ENCODE results near the gene CHCHD6.

DNA sequence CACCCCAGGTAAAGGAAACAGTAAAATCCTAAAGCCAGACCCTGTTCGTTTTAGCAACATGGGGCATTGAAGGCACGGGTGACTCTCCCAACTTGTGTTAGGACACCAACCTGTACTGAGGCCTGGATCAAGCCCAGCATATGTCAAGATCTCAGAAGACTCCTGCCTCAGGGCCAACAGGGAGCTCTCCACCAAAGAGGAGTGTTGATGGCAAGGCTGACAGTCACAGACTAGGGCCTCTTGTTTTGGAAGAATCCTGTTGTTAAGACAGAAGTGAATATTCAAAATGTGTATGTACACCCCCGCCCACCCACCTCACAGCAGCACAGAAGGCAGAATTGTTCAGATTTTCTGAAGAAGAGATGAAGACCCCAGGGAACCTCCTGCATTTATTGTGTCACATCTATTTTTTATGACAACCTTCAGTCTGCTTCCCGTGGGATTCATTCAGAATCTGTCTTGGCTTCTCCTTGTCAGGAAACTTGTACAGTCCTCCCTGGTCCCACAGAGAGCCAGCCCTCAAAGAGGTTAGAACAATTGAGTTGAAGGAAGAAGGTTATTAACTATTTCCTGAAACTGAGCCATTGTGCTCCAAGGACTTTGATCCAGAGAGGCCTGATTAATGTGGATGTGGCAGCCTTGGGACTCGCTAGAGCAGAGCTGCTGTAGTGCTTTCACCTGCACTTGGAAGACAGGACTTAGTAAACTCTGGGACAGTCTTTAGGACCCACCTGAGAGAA is 217.2 kb downstream of the CHCHD6 start:
- TF ChIP-seq EZH2 (IDR thresholded peaks at IDR 0.05) (no peak), POLR2AphosphoS5 (IDR thresholded peaks at IDR 0.05; ENCODE audit: borderline replicate concordance, low read depth, low read length) (no peak), FOXP2 (optimal IDR thresholded peaks at IDR 0.05; ENCODE audit: control extremely low read depth, extremely low read length, insufficient read depth) (no peak)

Measured in SK-N-MC (cell line).